ELR (cell line): ENCODE results near the gene PICK1.
A peak's percentile ranks its signal among the peaks of the same experiment; 100 is the strongest.

Experiments
- DNase-seq: peaks from one replicate; pipeline ENCODE4 v3.0.0-alpha.2; 2015; ENCODE audit warnings: low read depth

Gene PICK1

GRCh38 chr22:38049812-38050619 lies 7.2 kb upstream of the PICK1 start:
- no peak for DNase-seq

- DNase-seq, result no peak
Observed at GRCh38 chr22:38050720-38051119, 6.5 kb upstream of the PICK1 start.

GRCh38 chr22:38051261-38051660 lies 5.9 kb upstream of the PICK1 start:
- no peak for DNase-seq

GRCh38 chr22:38051900-38052862 lies 5.0 kb upstream of the PICK1 start:
- peak; percentile 75 for DNase-seq

- DNase-seq, result no peak
Observed at GRCh38 chr22:38062791-38063190, 5.6 kb downstream of the PICK1 start.

- no peak for DNase-seq
Observed at GRCh38 chr22:38065539-38065938, 8.3 kb downstream of the PICK1 start.

- DNase-seq, result no peak
Observed at GRCh38 chr22:38066381-38067027, 9.3 kb downstream of the PICK1 start.

- DNase-seq, result no peak
Observed at GRCh38 chr22:38067028-38067415, 9.8 kb downstream of the PICK1 start.

GRCh38 chr22:38067761-38068360 lies 10.7 kb downstream of the PICK1 start:
- no peak for DNase-seq

- no peak for DNase-seq
Observed at GRCh38 chr22:38068641-38069371, 11.6 kb downstream of the PICK1 start.

GRCh38 chr22:38069372-38070249 lies 12.4 kb downstream of the PICK1 start:
- DNase-seq, result peak; percentile 18

- DNase-seq, result no peak
Observed at GRCh38 chr22:38070250-38070921, 13.2 kb downstream of the PICK1 start.

GRCh38 chr22:38071421-38072321 lies 14.5 kb downstream of the PICK1 start:
- DNase-seq, result no peak

- DNase-seq, result no peak
Observed at GRCh38 chr22:38072322-38073149, 15.3 kb downstream of the PICK1 start.

- DNase-seq, result no peak
Observed at GRCh38 chr22:38073150-38074130, 16.2 kb downstream of the PICK1 start.
